Eye (tissue), 1 donor: Measurements from ENCODE around the gene RETN.

Source experiments
- DNase-seq: peaks from one replicate; pipeline ENCODE4 v3.0.0-alpha.2; 2015

Gene RETN

DNA sequence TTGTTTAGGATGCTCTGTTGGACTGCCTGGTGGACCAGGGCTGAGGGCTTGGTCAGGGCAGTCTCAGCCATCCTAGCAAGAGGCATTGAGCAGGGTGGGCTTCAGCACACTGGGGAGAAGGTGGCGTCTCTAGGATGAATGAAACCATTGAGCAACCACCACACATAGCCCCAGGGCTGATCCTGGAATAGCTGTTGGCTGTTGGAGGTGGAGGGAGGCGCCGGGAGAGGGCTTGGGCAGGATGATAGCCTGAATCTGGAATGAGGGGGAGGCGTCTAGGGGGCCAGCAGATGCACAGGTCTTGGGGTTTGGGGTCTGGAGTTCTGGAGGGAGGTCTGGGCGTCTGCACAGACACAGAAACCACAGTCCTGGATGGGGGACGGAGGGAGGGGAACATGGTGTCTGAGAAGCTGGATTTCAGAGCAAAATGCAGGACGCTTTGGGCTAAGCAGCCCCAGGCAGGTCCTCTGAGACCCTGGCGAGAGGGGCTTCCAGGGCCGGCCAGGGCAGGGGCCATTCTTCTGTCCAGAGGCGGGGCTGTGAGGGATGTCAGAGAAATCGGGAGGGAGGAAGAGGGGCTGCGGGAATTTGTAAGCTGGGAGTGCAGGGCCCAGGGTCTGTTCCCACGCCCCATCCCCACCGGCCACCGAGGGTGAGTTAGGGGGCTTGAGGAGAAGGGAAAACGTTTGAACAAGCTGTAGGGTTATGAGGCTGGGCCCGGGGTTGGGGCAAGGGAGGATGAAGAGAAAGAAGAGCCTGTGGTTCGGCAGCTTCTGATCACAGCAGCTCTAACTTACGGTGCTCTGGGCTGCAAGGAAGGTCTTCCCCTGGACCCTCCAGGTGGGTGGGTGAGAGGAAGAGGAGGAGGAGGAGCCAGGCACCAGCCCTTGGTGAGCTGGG lies 16.9 kb downstream of the RETN start:
- no peak for DNase-seq

DNA sequence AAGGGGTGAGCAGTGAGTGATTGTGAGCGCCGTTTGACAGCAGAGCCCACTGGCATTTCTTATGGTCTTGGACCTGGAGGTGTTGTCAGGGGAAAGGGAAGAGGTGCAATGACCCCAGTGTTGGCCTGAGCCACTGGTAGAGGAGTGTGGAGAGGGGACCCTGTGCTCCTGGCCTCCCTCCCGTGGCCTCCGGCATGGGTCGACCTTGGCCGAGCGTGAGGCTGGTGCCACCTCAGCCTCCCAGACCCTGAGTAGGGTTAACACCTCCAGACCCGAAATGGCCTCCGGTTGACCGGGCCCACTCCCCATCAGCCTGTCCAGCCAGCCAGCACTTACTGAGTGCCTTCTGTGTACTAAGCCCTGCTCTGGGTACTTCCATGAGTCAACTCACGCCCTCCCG lies 18.3 kb downstream of the RETN start:
- no peak for DNase-seq

DNA sequence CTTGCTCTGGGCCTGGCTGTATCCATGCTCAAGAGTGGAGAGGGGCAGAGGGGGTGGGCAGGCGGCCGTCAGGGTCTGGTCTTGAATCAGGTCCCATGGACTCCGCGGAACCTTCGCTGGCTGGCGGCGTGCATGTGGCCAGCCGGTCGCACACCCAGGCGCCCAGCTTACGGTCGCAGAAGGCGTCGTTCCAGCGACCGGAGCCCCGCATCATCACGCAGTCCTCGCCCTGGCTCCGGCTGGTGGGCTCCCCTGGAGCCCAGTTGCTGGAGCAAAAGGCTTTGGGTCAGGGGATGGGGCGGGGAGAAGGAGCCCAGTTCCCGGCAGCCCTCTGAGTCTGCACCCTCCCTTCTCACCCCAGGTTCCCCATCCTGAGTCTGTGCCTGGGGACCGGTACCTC lies 20.3 kb downstream of the RETN start:
- DNase-seq = no peak

DNA sequence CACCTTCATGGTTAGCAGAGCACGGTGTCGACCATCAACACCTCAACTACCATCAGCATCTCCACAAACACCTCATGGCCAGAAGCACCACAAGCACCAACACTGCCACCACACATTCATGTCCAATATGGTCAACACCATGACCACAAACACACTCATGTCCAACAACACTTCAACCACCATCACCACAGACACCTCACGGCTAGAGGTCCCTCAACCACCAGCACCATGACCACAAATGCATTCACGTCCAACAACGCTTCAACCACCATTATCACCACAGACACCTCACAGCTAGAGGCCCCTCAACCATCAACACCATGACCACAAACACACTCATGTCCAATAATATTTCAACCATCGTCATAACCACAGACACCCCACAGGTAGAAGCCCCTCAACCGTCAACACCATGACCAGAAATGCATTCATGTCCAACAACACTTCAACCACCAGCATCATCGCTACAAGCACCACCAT lies 22.0 kb downstream of the RETN start:
- DNase-seq = no peak

DNA sequence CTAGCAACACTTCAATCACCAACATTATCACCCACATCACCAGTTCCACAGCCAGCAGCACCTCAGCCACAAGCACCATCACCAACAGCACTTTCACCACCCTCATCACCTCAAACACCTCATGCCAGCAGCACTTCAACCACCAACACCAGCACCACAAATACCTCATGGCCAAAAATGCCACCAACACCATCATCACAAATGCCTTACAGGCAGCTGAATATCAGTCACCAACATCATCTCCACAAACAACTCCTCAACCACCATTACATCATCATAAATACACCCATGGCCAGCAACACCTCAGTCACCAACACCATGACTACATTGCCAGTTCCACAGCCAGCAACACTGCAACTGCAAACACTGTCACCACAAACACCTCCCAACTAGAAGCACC lies 22.6 kb downstream of the RETN start:
- no peak for DNase-seq

DNA sequence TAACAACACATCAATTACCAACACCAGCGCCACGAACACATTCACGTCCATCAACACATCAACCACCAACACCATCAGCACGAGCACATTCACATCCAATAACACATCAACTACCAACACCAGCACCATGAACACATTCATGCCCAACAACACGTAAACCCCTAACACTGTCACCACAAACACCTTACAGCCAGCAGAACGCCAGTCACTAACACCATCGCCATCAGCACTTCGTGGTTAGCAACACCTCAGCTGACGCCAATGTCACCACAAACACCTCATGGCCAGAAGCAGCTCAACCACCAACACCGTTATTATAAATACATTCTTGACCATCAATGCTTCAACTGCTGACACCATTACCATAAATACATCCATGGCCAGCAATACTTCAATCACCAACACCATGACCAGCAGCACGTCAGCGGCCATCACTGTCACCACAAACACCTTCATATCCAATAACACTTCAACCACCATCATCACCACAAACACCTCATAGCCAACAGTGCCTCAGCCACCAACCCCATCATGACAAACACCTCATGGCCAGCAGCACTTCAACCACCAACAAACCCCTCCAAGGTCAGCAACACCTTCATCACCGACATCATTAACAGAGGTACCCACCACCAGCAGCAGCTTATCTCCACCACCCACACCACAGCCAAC lies 23.7 kb downstream of the RETN start:
- no peak for DNase-seq

DNA sequence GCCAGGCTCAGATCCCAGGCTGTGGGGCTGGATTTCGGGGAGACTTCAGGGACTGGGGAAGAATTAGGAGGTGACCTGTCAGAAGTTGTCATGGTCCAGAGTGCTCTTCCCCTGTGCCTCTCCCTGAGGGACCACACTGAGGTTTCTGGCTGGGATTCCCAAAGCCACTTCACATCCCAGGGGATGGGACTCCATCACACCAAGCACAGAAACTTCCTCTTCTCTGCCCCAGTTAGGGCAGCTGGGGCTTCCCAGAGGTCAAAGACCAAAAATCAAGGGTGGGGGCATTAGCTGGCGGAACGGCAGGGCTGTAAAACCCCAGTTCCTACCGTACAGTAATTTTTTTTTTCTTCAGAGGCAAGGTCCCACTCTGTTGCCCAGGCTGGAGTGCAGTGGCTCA lies 25.6 kb downstream of the RETN start:
- no peak for DNase-seq

DNA sequence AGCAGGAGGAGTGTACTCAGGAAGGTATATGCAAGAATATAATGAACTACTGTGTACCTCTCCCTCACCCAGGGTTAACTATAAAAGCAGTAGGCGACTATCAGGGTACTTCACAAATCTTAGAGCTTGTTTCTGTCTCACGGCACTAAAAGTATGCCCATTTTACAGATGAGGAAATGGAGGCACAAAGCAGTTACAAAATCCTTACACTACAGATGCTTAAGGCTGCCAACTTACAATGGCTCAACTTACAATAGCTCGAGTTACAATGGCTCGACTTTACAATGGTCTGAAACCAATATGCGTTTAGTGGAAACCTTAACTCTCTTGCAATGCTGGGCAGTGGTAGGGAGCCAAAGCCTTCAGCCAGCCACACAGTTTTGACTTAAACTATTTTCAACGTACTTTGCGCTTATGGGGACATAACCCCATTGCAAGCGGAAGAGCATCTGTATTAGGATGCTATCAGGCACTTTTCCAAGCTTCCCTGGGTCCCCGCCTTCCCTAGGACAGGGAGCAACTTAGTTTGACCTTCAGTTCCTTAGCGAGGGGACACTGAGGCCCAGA lies 29.0 kb downstream of the RETN start:
- no peak for DNase-seq

DNA sequence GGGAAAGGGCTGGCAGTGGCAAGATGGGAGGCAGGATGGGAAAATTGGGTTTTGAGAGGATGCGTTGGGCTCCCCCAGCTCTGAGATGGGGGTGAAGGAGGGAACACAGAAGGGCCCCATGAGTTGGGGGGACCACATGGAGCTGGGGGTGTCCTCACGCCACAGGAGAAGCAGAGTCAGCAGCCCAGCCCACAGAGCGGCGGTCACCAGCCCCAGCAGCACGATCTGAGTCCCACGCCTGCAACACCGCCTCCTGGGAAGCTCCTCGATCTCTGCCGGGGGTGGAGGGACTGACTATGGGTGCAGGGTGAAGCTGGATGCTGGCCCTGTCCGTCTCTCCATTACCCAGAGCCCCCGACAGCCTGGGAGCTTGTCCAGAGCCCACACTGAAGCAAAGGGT lies 29.7 kb downstream of the RETN start:
- DNase-seq = no peak

DNA sequence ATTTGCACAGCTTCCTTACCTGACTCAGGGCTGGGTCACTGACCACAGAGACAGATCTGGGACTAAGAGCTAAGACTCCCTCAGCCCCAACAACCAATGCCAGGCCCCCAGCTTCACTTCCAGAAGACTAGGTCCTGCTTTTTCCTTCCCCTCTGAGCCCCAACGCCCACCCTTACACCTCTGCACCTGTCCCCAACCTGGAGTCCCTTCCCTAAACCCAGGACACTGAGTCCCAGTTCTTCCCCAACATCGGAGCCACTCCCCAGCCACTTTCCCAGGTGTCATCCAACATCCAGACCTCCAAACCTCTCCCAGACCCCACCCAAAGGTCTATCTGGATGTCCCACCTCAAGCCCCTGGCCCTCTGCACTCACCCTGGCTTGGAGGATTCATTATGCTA lies 30.2 kb downstream of the RETN start:
- no peak for DNase-seq

DNA sequence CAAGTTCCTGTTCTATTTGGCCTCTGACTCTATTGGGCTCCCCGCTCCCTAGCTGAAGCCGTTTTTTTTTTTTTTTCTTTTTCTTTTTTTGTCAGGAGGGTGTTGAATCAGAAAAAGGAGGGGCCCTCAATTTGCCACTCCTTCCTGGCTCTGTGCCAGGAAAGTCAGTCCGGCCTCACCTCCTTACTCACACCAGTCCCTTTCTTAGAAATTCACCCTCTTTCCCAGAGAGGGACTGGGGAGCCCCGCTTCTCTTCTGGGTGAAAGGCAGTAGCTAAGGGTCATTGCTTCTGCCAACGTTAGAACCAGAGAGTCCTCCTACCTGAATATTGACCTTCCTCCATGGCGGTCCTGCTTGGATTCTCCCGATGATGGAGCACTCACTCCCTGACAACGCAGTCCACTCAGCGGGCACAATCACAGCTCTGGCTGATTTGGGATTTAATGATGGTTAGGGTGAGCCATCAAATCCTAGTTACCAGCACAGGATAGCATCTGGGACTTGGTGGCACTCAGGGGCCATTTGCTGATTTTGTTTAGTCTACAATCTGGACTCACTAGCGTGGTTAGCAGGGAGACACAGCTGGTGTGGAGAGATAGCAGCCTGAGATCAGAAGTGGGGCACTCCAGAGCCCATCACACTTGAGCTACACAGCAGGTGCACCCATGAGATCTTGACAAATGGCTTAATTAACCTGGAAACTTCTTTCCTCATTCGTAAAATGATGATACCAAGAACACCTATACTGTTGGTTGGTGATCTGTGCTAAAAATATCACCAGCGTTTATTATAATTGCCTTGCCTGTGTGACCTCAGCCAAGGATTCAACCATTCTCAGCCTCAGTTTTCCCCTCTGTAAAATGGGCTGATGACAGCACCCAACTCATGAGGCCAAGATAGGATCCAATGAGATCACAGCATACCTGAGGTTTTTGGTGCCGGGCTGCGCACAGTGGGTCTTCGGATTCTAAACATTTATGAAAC lies 30.9 kb downstream of the RETN start:
- no peak for DNase-seq

DNA sequence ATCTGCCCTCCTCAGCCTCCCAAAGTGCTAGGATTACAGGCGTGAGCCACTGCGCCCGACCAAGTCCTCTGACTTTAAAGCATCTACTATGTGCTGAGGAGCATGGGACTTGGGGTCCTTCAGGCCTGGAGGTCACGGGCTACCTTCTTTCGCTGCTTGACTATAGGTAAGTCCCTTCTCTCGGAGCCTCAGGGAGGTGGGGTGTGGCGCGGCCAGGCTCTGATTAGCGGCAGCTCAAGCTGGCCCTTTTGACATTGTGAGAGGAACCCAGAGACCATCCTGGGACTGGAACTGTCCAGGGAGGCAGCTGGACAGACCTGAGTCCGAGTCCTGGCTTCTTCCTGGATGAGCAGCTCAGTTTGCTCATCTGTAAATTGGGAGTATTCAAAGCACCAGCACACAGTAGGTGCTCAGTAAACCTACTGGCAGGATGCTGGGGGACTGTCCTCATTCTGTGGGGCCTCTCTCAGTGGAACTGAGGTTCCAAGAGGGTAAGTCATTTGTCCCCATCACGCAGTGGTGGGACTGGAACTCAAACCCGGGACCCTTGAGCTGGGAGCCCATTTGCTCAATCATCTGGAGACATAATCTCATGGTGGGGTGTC lies 32.3 kb downstream of the RETN start:
- no peak for DNase-seq

DNA sequence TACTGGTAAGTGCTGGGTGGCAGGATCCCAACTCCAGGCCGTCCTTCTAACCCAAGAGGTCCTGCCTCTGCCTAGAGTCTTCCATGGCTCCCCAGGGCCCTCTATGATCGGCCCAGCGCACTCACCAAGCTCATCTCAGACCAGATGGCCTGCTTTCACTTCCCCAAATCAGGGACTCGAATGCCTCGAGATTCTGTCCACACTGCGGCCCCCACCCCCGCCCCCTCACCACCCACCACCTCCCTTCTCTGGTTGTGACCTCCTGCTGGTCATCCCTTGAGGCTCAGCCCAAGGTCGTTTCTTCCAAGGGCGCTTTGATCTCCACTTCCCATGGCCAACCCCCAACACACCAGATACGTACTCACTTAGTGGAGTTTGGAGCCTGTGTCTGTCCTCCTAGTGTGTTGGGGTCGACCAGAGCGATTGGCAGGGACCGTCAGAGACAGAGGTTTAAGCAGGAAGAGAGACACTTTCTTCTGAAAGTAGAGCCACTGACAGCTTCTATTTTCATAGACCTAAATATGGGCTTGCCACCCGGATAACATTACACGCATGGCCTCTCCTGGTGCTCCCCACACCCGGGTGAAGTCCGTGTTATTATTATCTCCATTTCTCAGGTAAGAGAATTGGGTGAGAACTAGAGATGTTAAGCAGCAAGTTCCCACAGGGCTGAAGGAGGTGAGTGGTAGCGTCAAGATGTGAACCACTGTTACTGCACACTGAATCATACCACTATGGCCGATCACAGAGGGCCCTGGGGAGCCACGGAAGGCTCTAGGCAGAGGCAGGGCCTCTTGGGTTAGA lies 33.0 kb downstream of the RETN start, which contains the start of gene FCER2:
Gene FCER2, minus strand, starts transcription at position 478 of the 804 bp plus-strand sequence. CDS start 2,371 bp downstream, outside the sequence.
- DNase-seq = no peak

DNA sequence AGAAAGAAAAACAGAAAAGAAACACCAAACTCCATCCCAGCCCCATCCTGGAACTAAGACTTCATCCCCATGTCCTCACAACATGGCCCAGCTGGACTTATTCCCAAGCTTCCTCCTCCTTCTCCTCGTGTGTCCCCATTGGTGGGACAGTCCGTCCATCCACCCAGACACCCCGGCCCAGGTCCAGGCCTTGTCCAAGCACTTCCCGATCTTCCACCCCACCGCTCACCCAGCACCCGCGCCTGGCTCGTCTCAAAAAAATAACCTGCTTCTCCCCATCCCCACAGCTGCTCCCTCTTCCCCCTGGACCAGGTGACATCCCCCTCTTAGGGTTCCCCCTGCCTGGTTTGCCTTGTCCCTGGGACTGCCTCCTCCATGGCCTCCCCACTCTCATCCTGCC lies 34.5 kb downstream of the RETN start:
- DNase-seq = no peak

DNA sequence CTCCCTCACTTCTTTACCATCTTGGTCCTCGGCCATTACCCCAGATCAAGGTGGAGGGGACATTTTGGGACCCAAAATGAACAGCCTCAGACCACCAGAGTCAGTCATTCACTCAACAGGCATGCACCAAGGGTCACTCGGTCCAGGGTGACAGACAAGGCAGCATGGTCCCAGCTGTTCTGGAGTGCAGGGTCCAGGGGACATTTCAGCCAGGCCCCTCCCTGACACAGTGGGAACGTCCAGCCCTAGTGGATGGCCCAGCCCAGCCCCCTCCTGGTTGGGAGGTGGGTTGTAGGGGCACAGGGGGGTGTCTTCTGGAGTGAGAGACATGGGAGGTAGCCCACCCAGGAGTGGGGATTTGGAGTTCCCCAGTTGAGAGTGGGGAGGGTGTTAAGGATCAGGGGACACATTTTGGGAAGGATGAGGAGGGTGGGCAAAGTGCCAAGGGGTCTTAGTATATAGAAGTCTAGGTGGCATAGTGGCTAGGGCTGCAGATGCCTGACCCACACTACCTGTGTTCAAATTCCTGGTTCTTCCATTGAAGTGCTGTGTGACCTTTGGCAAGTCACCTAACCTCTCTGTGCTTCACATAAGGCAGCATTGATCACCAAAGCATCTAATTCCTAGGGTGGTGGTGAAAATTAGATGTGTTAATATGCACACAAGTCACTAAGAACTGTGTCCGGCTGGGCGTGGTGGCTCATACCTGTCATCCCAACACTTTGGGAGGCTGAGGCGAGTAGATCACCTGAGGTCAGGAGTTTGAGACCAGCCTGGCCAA lies 35.6 kb downstream of the RETN start:
- DNase-seq = no peak

DNA sequence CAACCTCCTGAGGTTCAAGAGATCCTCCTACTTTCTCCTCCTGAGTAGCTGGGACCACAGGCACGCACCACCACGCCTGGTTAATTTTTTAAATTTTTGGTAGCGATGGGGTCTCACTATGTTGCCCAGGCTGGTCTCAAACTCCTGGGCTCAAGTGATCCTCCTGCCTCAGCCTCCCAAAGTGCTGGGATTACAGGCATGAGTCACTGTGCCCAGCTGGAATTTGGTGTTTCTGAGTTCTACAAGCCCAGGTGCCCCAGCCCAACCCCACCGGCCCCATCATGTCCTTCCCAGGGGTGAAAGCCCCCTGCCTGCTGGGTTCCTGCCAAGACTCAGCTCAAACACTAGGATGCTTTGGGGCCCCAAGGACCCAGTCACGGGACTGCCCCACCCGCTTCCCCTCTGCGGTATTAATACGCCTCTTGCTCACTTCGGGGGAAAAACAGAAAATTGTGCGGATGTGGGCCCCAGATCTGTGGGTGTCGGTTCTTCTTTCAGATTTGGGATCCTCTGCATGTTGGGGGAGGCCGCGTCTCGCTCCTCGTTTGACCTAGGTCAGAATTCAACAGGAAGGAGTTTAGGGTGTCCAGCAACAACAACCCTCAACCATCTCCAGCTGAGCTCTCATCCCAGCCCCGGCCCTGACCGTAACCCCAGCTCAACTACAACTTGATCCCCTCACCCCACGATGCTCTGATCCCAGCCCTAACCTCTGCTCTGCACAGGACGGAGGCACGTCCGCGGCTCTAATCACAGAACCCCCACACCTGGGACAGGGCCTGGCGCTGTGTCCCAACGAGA lies 36.7 kb downstream of the RETN start:
- DNase-seq = no peak

DNA sequence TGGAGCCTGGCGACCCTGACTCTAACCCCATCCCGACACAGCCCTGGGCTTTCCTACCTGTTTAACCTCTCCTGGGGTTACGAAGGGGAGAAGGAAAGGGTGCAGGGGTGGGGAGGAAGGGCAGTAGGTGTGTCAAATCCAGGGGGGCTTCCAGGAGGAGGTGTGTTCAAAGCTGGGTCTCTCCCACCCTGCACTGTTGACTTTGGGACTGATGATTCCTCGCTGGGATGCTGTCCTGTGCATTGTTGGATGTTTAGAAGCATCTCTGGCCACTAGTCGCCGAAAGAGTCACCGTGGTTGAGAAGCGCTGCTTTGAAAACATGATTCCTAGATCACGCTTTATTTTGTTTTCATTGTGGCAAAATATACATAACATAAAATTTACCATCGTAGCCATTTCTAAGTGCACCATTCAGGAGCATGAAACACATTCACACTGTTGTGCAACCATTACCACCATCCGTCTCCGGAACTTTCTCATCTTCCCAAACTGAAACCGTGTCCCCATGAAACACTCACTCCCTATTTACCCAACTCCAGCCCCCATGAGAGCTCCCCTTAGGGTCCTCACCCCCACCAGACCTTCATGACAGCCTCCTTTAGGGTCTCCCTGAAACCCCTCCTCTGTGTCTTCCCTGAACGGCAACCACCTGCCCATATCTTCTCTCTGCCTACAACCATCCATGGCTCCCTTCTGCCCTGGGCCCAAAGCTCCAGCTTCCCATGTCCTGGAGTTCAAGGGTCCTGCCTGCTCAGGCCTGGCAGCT lies 37.5 kb downstream of the RETN start:
- DNase-seq = no peak

DNA sequence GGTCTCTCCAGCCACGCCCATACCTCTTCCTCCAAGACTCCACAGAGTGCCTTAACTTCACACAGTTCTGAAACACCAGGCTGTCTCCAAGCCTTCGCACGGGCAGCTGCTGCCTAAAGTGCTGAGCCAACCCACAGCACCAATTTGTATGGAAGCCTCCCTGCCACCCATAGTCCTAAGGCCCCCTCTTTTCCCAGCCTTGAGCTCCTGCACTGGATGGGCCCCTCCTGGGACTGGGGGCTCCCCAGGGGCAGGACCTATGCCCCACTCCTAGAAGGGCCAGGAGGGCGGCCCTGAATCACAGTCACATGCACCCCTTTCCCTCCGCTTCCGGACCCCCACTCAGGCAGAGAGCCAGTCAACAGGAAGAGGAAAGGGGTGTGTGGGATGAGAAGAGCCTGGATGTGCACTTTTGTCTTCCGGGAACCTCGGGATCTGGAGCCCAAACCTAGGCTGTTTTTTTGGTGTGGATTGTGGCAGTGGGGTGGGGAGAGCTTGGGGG lies 38.2 kb downstream of the RETN start:
- DNase-seq = no peak
